OCI-LY1 (cell line): ENCODE data around the gene KATNAL2.
A peak's percentile ranks its signal among the peaks of the same experiment; 100 is the strongest.

Experiments used
- H2AFZ ChIP-seq: fragments of 200-600 bp; sonication (generic), shearing (Covaris generic); 2 replicates; pipeline ENCODE4 v1.6.0; 2014; ENCODE audit warnings: antibody characterized with exemption, mild to moderate bottlenecking, low read length
- H3F3A ChIP-seq: fragments of 200-600 bp; sonication (generic), shearing (Covaris generic); 2 replicates; pipeline ENCODE4 v1.6.0; 2014; ENCODE audit warnings: mild to moderate bottlenecking, antibody characterized with exemption, low read length, moderate library complexity; ENCODE audit not compliant: insufficient read depth
- H3K27ac ChIP-seq: fragments of 200-600 bp; sonication (generic); 2 replicates; pipeline ENCODE4 v1.5.1; 2014; ENCODE audit warnings: low read length, mixed run types, mild to moderate bottlenecking, low read depth; ENCODE audit not compliant: poor library complexity, severe bottlenecking
- H3K27me3 ChIP-seq: fragments of 200-600 bp; sonication (generic); 2 replicates; pipeline ENCODE4 v1.6.0; 2014; ENCODE audit warnings: antibody characterized with exemption, mild to moderate bottlenecking, low read length, moderate library complexity; ENCODE audit not compliant: insufficient read depth
- H3K36me3 ChIP-seq: fragments of 200-600 bp; sonication (generic); 2 replicates; pipeline ENCODE4 v1.6.1; 2014; ENCODE audit warnings: mild to moderate bottlenecking, antibody characterized with exemption, low read length, moderate library complexity, mixed read lengths; ENCODE audit not compliant: insufficient read depth
- H3K4me1 ChIP-seq: fragments of 200-600 bp; sonication (generic); 2 replicates; pipeline ENCODE4 v1.5.1; 2014; ENCODE audit warnings: mild to moderate bottlenecking, low read length, moderate library complexity; ENCODE audit not compliant: insufficient read depth, severe bottlenecking
- H3K4me2 ChIP-seq: fragments of 200-600 bp; sonication (generic), shearing (Covaris generic); 2 replicates; pipeline ENCODE4 v1.6.1; 2014; ENCODE audit warnings: low read length
- H3K4me3 ChIP-seq: fragments of 200-600 bp; sonication (generic); 2 replicates; pipeline ENCODE4 v1.5.1; 2014; ENCODE audit warnings: low read length, low read depth, mild to moderate bottlenecking, mixed read lengths; ENCODE audit not compliant: poor library complexity, severe bottlenecking
- H3K79me2 ChIP-seq: fragments of 200-600 bp; shearing (Covaris generic); 2 replicates; pipeline ENCODE4 v1.6.1; 2016; ENCODE audit warnings: mixed run types, low read length, mixed read lengths; ENCODE audit not compliant: insufficient read depth
- H3K9ac ChIP-seq: fragments of 200-600 bp; sonication (generic), shearing (Covaris generic); 2 replicates; pipeline ENCODE4 v1.6.1; 2014; ENCODE audit warnings: mild to moderate bottlenecking, low read length, mixed read lengths
- H3K9me2 ChIP-seq: fragments of 200-600 bp; sonication (generic), shearing (Covaris generic); 2 replicates; pipeline ENCODE4 v1.6.1; 2014; ENCODE audit warnings: low read depth, mild to moderate bottlenecking, low read length, mixed read lengths
- H3K9me3 ChIP-seq: fragments of 200-600 bp; shearing (Covaris generic); 2 replicates; pipeline ENCODE4 v1.6.1; 2014; ENCODE audit warnings: low read length, mixed read lengths
- H4K20me1 ChIP-seq: fragments of 200-600 bp; sonication (generic), shearing (Covaris generic); 2 replicates; pipeline ENCODE4 v1.6.0; 2016; ENCODE audit warnings: mild to moderate bottlenecking, low read length; ENCODE audit not compliant: insufficient read depth
- CTCF ChIP-seq: fragments of 200-600 bp; sonication (generic), shearing (Covaris generic); IDR thresholded peaks from 2 replicates; pipeline ENCODE4 v1.5.1; 2017; ENCODE audit warnings: mild to moderate bottlenecking, antibody characterized with exemption, low read length, moderate library complexity, mixed read lengths
- EZH2 ChIP-seq: fragments of 200-600 bp; sonication (generic), shearing (Covaris generic); IDR thresholded peaks from 2 replicates; pipeline ENCODE4 v1.8.0; 2017; ENCODE audit warnings: borderline replicate concordance, mixed run types, mild to moderate bottlenecking, antibody characterized with exemption, low read length, moderate library complexity, mixed read lengths

The KATNAL2 gene

DNA sequence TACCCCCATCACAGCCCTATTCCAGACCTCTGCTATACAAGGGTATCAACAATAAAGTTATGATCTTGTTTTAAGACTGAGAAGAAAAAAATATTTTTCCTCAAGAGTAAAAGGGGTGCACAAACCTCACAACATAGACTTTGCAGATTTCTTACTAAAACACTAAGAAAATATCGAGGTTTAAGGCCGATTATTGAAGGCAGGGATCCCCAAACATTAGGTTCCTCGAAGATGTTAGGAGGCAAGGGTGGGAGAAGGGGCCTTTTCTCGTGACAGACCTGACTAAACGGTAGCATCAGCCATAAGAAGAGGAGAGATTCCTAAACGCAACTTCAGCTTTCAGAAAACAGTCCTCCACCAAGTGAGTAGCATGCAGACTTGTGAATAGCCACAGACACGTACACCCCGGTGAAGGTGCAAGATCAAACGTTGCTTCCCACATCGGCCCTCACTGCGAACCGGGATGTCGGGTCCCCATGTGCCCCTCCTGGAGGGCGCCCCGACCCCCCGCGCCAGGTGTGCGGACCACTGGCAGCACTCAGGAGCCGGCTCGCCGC, 773 bp upstream of the KATNAL2 start:
- peak overlapping the region; percentile 56 for H3K27ac ChIP-seq
- no peaks in the 10 kb centered on the region for H3K9me3 ChIP-seq
- peak overlapping the region; percentile 88 for H3K4me2 ChIP-seq
- peak overlapping the region; percentile 88 for H3K4me3 ChIP-seq
- H2AFZ ChIP-seq = no peak overlapping the region
- no peaks in the 10 kb centered on the region for H3F3A ChIP-seq
- no peaks in the 10 kb centered on the region for H3K9me2 ChIP-seq
- H4K20me1 ChIP-seq = no peaks in the 10 kb centered on the region
- no peaks in the 10 kb centered on the region for H3K27me3 ChIP-seq
- TF ChIP-seq EZH2 (no peak), CTCF (no peak)
- peaks cover 52% of the 10 kb centered on the region for H3K79me2 ChIP-seq
- H3K4me1 ChIP-seq = peaks cover 31% of the 10 kb centered on the region
- H3K9ac ChIP-seq = peak overlapping the region; percentile 97
- no peaks in the 10 kb centered on the region; the same call in 1 of the 2 replicates for H3K36me3 ChIP-seq

DNA sequence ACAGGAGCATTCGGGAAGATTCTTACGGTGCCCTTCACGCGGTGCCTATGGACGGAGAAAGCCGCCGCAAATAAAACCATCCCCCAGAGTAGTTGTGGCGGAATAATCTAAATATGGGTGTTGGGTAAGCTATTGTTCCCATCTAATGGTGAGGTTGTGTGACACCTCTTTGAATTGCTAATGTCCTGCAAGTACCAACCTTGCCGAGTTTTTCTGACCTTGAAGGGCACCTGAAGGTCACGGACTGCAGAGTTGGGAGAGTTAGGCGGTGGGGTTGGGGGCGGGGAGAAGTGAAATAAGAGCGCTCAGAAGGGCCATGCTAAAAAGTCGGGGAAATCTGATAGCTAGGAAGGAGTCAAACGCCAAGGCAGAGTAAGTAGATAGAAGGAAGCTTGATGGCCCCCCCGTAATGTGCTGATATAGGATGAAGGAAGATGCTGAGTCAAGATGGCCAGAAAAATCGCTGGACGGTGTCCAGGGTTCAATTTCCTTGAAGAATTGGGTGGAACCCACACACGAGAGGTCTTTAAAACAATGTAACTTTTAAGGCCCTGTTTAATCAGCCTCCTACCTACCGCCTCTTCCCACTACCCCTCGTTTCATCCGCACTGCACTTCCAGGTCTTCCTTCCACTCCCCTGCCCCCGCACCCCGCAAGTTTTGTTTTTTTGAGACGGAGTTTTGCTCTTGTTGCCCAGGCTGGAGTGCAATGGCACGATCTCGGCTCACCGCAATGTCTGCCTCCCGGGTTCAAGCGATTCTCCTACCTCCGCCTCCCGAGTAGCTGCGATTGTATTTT, 600 bp downstream of the KATNAL2 start:
- Histone ChIP-seq H2AFZ (no peak overlapping the region), H3K27ac (peak overlapping the region; percentile 77), H3K4me1 (peaks cover 31% of the 10 kb centered on the region), H4K20me1 (no peaks in the 10 kb centered on the region), H3K27me3 (no peaks in the 10 kb centered on the region), H3K9me3 (no peaks in the 10 kb centered on the region), H3K9me2 (no peaks in the 10 kb centered on the region), H3K79me2 (peaks cover 38% of the 10 kb centered on the region), H3K4me3 (peak overlapping the region; percentile 88), H3F3A (no peaks in the 10 kb centered on the region), H3K4me2 (peak overlapping the region; percentile 89), H3K36me3 (no peaks in the 10 kb centered on the region; the same call in 1 of the 2 replicates), H3K9ac (peak overlapping the region; percentile 97)
- TF ChIP-seq EZH2 (no peak), CTCF (no peak)

DNA sequence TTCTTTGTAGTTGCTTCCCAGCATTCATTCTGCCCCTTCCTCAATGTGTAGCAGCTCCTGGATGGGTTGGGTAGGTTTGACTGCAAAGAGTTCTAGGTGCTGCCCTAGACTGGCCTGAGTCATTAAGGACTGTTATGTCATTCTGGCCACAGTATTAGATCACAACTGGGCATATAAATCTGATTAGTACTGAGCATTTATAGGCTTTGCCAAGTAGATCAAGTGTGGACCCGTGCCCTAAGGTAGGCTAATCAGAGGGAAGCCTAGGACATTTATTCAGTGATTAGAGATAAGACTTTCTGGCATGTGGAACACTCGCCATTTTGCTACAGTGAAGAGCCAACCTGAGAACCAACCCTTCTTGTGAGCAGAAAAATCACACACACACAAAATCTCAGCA, 2.7 kb downstream of the KATNAL2 start:
- Histone ChIP-seq H2AFZ (no peak overlapping the region), H3F3A (no peaks in the 10 kb centered on the region), H3K36me3 (no peaks in the 10 kb centered on the region; the same call in 1 of the 2 replicates), H4K20me1 (no peaks in the 10 kb centered on the region), H3K4me2 (no peak overlapping the region), H3K79me2 (peaks cover 17% of the 10 kb centered on the region), H3K9ac (no peak overlapping the region), H3K4me1 (peaks cover 24% of the 10 kb centered on the region), H3K27ac (no peak overlapping the region), H3K9me2 (no peaks in the 10 kb centered on the region), H3K27me3 (no peaks in the 10 kb centered on the region), H3K4me3 (no peak overlapping the region), H3K9me3 (no peaks in the 10 kb centered on the region)
- TF ChIP-seq EZH2 (no peak), CTCF (no peak)
